NK-92 (cell line): ENCODE data around the gene KNDC1.
A peak's percentile ranks its signal among the peaks of the same experiment; 100 is the strongest.
"Not testable (repeated sequence)": the region's sequence is repeated elsewhere in the genome, so short reads cannot be mapped to it uniquely, and the experiment has no call there.

ENCODE experiments used
- DNase-seq: peaks from one replicate; lab custom pipeline; 2025; ENCODE audit not compliant: unreplicated experiment; lab: John Stamatoyannopoulos, UW

Gene KNDC1

GRCh38 chr10:133254421-133255120 lies 94.6 kb downstream of the KNDC1 start:
- DNase-seq = no peak

DNA sequence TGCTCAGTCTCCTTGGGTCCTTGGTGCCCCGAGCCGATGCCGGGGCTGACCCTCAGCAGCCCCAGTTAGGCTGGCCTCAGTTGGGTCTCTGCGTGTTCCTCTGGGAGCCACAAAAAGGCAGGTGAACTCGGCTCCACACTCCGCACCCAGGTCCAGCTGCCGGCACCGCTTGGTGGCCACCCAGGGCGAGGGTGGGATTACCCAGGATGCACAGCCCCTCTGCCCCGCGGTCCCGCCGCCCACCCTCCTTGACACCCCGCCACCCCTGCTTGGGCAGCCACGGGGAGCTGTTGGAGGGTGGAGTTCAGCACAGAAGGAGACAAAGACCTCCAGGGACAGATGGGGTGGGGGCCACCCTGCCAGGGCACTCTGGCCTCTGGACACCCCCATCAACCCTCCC lies 95.3 kb downstream of the KNDC1 start:
- no peak for DNase-seq

DNA sequence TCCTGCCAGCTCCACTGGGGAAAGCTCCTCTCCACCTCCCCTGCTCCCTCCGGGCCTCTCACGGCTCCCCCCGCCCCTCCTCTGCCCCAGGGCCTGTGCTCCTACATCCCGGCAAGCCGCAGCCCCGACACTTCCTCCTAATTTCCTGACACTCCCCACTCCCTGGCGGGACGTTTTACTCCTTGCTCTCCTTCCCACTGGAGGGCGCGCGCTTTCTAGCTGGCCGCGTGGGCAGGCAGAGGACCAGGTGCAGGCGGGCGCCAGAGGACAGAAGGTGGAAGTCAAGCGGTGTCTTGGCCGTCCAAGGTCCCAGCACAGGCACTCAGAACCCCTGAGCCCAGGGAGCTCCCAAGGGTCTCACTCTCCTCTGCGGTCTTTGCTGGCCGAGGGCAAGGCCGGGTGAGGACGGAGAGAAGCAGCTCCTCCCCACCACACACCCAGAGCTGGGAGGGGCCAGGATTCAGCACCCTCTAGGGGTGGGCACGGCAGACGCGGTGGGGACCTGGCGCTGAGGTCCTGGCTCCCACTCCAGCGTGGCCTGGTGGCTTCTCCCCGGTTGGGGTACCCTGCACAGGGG lies 97.6 kb downstream of the KNDC1 start:
- DNase-seq = no peak

- no peak for DNase-seq
Observed at GRCh38 chr10:133258066-133258817, 98.2 kb downstream of the KNDC1 start.

DNA sequence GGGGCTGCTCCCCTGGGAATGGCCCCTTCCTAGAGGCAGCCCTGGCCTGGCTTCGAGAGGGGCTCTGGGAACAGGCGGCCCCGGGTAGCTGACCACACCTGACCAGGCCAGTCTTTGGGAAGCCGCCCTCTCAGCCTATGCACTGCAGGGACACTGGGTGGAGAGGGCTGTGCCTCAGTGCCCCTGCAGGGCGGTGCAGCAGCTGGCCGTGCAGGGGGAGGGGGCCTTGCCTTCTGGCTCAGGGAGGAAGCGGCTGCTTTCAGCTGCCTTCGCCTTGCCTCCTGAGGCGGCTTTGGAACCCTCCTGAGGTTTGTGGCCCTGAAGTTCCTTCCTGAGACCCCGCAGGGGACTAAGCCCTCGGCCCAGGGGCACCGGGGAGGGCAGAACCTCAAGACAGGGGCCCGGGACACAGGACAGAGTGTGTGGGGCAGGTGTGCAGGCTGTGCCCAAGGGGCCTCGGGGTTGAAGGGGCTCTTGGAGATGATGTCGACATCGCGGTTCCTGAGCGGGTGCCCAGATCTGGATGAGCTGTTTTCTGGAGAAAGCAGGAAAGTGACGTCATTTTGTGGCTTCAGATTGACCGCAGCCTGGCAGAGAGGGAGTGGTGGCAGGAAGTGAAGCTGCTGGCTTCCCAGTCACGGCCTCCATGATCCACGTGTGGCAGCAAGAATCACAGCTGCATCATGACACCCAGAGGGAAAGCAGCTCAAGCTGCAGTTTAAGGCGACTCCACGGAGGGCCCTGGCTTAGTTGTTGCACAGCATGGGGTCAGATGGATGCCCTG lies 99.0 kb downstream of the KNDC1 start:
- no peak for DNase-seq

GRCh38 chr10:133259602-133259989 lies 99.6 kb downstream of the KNDC1 start:
- no peak for DNase-seq

- DNase-seq = no peak
Observed at GRCh38 chr10:133260895-133261725, 101.1 kb downstream of the KNDC1 start.

DNA sequence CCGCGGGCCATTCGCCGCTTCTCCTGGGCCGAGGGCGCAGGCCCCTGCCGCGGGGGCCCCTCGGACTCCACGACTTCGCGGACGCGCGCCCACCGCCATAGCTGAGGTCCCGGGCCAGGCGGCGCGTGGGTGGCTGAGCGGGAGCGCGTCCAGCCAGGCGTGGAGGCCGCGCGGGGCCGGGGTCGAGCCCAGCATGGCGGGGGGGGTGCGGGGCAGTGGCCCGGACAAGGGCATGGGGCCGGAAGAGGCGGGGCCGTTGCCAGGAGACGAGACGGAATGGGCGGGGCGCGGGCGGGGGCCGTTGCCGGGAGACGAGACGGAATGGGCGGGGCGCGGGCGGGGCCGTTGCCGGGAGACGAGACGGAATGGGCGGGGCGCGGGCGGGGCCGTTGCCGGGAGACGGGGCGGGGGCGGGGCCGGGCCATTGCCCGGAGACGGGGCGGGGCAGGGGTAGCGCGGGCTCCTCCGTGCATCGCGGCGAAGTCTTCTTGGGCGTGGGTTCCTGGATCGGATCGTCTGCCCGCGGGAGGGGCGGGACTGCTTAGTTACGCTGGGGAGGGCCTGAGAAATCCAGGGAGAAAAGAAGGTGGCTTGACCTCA lies 101.8 kb downstream of the KNDC1 start:
- DNase-seq = peak; percentile 20

GRCh38 chr10:133262696-133263095 lies 102.7 kb downstream of the KNDC1 start:
- no peak for DNase-seq

- DNase-seq = no peak
Observed at GRCh38 chr10:133263674-133264073, 103.7 kb downstream of the KNDC1 start.

DNA sequence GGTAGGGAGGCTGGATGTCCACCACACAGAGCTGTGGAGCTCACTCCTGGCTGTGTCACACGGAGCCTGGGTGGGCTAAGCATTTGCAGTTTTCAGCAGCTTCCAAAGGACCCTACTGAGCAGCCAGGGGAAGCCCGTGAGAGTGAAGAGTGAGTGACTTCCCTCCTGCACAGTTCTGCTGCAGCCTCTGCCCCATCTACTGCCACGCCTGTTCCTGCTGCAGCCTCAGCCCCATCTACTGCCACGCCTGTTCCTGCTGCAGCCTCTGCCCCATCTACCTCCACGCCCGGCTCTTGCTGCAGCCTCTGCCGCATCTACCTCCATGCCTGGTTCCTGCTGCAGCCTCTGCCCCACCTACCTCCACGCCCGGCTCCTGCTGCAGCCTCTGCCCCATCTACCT lies 104.4 kb downstream of the KNDC1 start:
- no peak for DNase-seq

DNA sequence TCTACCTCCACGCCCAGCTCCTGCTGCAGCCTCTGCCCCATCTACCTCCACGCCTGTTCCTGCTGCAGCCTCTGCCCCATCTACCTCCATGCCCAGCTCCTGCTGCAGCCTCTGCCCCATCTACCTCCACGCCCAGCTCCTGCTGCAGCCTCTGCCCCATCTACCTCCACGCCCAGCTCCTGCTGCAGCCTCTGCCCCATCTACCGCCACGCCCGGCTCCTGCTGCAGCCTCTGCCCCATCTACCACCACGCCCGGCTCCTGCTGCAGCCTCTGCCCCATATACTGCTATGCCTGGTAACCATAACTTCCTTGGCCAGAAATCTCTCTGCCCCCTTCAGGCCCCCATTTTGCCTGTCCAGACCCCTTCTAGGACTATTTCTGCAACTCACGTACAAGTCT lies 105.0 kb downstream of the KNDC1 start:
- DNase-seq = not testable (repeated sequence)

DNA sequence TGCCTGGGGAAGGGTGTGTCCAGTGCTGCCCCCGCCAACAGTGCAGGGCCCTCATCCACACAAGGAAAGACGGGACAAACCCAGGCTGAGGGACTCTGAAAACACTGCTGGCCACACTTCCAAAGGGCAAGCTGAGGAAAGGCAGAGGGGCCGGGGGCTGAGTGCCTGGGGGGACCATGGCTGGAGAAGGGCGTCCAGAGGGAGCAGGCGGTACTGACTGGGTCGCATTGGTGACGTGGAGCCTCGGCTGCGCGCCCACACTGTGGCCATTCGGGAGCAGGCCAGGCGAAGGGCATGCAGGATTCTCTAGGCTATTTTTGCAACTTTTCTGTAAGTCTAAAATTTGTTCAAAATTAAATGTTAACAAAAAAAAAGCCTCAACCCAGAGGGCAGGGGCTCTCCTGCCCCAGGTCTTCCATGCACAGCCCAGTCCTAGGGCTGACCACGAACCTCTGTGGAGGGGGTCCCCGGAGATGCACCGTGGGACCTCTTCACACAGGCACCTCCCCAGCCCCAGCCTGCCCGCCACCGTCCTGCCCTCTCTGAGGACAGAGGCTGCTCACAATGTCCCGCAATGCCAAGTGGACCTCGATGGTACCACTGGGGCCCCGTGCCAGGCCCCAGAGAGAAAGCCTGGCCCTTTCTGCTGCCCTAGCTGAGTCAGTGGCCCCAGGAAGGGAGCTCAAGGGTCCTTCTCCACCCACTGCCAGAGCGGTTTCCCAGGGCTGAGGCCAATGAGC lies 106.2 kb downstream of the KNDC1 start:
- DNase-seq = no peak

GRCh38 chr10:133267293-133267692 lies 107.3 kb downstream of the KNDC1 start:
- DNase-seq = no peak

DNA sequence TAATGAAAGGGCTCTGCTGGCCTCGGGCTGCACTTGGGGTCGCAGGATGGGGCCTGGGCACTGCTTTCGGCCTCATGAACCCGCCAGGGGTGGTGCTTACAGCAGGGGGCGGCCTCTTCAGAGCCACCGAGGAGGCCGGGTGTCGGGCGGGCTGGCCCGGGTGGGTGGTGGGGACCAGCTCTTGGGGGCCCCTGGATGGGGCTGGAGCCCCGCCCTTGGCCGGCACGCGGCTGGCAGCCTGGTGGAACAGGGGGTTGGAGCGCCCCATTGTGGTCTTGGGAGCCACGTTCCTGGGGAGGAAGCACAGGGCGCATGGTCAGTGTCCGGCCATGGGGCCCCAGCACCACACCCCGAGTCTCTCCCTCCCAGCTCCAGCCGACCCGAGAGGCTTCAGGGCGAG lies 107.8 kb downstream of the KNDC1 start:
- no peak for DNase-seq

DNA sequence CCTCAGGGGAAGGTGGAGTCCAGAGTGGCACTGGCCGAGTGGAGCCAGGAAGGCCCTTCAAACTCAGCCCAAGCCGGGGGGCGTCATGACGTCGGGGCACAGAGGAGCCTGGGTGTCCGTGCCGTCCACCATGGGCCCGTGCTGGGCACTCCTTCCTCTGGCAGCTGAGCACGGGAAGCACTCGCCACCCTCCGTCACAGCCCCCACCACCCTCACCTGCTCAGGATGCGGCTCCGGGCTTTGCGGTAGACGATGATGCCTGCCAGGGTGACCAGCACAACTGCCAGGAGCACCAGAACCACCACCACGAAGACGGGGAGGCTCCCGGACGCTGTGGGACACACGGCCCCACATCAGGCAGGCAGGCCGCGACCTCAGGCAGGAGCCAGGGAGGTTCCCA lies 108.5 kb downstream of the KNDC1 start:
- no peak for DNase-seq

GRCh38 chr10:133269367-133269766 lies 109.3 kb downstream of the KNDC1 start:
- DNase-seq = no peak

DNA sequence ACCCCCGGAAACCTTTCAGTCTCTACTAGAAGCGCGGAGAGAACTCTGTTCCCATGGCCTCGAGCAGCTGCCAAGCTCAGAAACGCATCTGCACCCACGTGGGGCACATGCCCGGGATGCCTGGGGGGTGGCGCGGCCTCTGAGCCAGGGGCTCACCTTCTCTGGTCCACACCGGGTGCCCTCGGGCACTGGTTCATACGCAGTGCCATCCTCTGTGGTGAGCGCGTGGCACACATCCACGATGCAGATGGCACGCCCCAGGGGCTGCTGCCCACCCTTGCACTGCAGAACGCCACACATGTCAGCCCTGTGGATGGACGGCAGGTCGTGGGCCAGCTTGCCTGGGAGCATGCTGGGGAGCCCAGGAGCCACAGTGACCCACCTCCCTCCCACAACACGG lies 110.2 kb downstream of the KNDC1 start:
- no peak for DNase-seq

GRCh38 chr10:133270773-133271297 lies 110.8 kb downstream of the KNDC1 start:
- DNase-seq = no peak
